HG02571 (cell line): ENCODE results near the gene BCL11A.

Experiments
- ATAC-seq: cut with Tn5 transposase; IDR thresholded peaks from one replicate; pipeline ENCODE4 v1.9.1; 2021; ENCODE audit warnings: mild to moderate bottlenecking, moderate library complexity; ENCODE audit not compliant: unreplicated experiment

BCL11A gene

GRCh38 chr2:60528281-60529020, 25.0 kb downstream of the BCL11A start:
- ATAC-seq: no peak

GRCh38 chr2:60527762-60528161, 25.7 kb downstream of the BCL11A start:
- no peak for ATAC-seq

GRCh38 chr2:60526623-60527022, 26.8 kb downstream of the BCL11A start:
- ATAC-seq: no peak

- no peak for ATAC-seq
These were observed 27.6 kb downstream of the BCL11A start for GRCh38 chr2:60525899-60526298.

GRCh38 chr2:60524874-60525273, 28.6 kb downstream of the BCL11A start:
- ATAC-seq: no peak

GRCh38 chr2:60523963-60524362, 29.5 kb downstream of the BCL11A start:
- ATAC-seq: no peak

GRCh38 chr2:60522462-60522861, 31.0 kb downstream of the BCL11A start:
- no peak for ATAC-seq

- no peak for ATAC-seq
These were observed 31.8 kb downstream of the BCL11A start for GRCh38 chr2:60521626-60522025.

- ATAC-seq: no peak
These were observed 32.4 kb downstream of the BCL11A start for GRCh38 chr2:60520917-60521539.

- no peak for ATAC-seq
These were observed 33.1 kb downstream of the BCL11A start for GRCh38 chr2:60520151-60520876.

- ATAC-seq: no peak
These were observed 34.1 kb downstream of the BCL11A start for GRCh38 chr2:60519231-60519863.

GRCh38 chr2:60518567-60518966, 34.9 kb downstream of the BCL11A start:
- no peak for ATAC-seq

- no peak for ATAC-seq
These were observed 36.0 kb downstream of the BCL11A start for GRCh38 chr2:60517446-60517845.

- no peak for ATAC-seq
These were observed 36.6 kb downstream of the BCL11A start for GRCh38 chr2:60516826-60517225.

- no peak for ATAC-seq
These were observed 37.1 kb downstream of the BCL11A start for GRCh38 chr2:60516383-60516811.

- peak; percentile 83 for ATAC-seq
These were observed 37.7 kb downstream of the BCL11A start for GRCh38 chr2:60515721-60516226.

- no peak for ATAC-seq
These were observed 39.5 kb downstream of the BCL11A start for GRCh38 chr2:60513996-60514395.

GRCh38 chr2:60513191-60513590, 40.3 kb downstream of the BCL11A start:
- ATAC-seq: no peak

GRCh38 chr2:60512641-60513040, 40.8 kb downstream of the BCL11A start:
- ATAC-seq: no peak

GRCh38 chr2:60512062-60512622, 41.3 kb downstream of the BCL11A start:
- no peak for ATAC-seq

- ATAC-seq: no peak
These were observed 42.7 kb downstream of the BCL11A start for GRCh38 chr2:60510713-60511112.
